IMR-90 (cell line): Measurements from ENCODE around the gene PHACTR2. TPM values are rescaled to one million over a fixed set of nuclear protein-coding genes. Genes with fewer than 3 reads are reported as not detected.
A peak's percentile ranks its signal among the peaks of the same experiment; 100 is the strongest.

ENCODE experiments used
- ATAC-seq: fragments of 200-7000 bp; cut with Tn5 transposase; 2 replicates; pipeline ENCODE4 v1.9.1; 2020; ENCODE audit warnings: low read depth, mild to moderate bottlenecking, moderate library complexity
- BruUV-seq: library from RNA; stranded (reverse); fragments of 400-500 nt; replicated peaks from 2 replicates; lab custom pipeline; 2021; lab: Mats Ljungman, UMichigan
- CTCF ChIA-PET: fragments of 300-600 bp; formaldehyde crosslinking; extraction: SDS; loops from one replicate; lab custom pipeline; 2021; ENCODE audit warnings: antibody characterized with exemption; lab: Yijun Ruan, JAX
- POLR2A ChIA-PET: fragments of 300-600 bp; sonication (Branson Sonifier 250); formaldehyde crosslinking; loops from one replicate; lab custom pipeline; 2022; ENCODE audit warnings: antibody characterized with exemption; ENCODE audit not compliant: unreplicated experiment; lab: Charles Lee
- DNase-seq: peaks from one replicate; pipeline ENCODE4 v3.0.0; 2013
- H2AFZ ChIP-seq: replicated peaks from 2 replicates; pipeline ENCODE3; 2013; ENCODE audit warnings: low read length, mild to moderate bottlenecking; ENCODE audit not compliant: poor library complexity
- H2AK5ac ChIP-seq: 2 replicates; pipeline ENCODE4 v1.6.1; 2013; ENCODE audit warnings: low read depth, low read length, inconsistent platforms
- H2AK9ac ChIP-seq: replicated peaks from 2 replicates; pipeline ENCODE3; 2013; ENCODE audit warnings: mild to moderate bottlenecking, low read depth, low read length, moderate library complexity; ENCODE audit not compliant: poor library complexity
- H2BK120ac ChIP-seq: 2 replicates; pipeline ENCODE4 v1.6.1; 2013; ENCODE audit warnings: low read depth, low read length, inconsistent platforms
- H2BK15ac ChIP-seq: 3 replicates; pipeline ENCODE4 v1.6.1; 2013; ENCODE audit warnings: low read depth, low read length, inconsistent platforms
- H2BK20ac ChIP-seq: 2 replicates; pipeline ENCODE4 v1.6.1; 2013; ENCODE audit warnings: low read depth, mild to moderate bottlenecking, inconsistent platforms, low read length, moderate library complexity
- H2BK5ac ChIP-seq: 2 replicates; pipeline ENCODE4 v1.6.1; 2013; ENCODE audit warnings: mild to moderate bottlenecking, low read depth, low read length, inconsistent platforms; ENCODE audit not compliant: poor library complexity, severe bottlenecking
- H3K14ac ChIP-seq: replicated peaks from 2 replicates; pipeline ENCODE4 v1.6.1; 2013; ENCODE audit warnings: low read depth, low read length, inconsistent platforms
- H3K18ac ChIP-seq: 2 replicates; pipeline ENCODE4 v1.6.1; 2013; ENCODE audit warnings: low read depth, low read length, control low read depth
- H3K23ac ChIP-seq: 2 replicates; pipeline ENCODE4 v1.6.1; 2013; ENCODE audit warnings: low read depth, low read length, inconsistent platforms
- H3K27ac ChIP-seq: 2 replicates; pipeline ENCODE4 v1.5.1; 2013; ENCODE audit warnings: mild to moderate bottlenecking, control low read depth, low read length; ENCODE audit not compliant: insufficient read depth
- H3K27me3 ChIP-seq: 2 replicates; pipeline ENCODE4 v1.6.1; 2013; ENCODE audit warnings: low read length; ENCODE audit not compliant: control insufficient read depth, insufficient read depth
- H3K36me3 ChIP-seq: 2 replicates; pipeline ENCODE4 v1.6.1; 2013; ENCODE audit warnings: low read length, mixed read lengths; ENCODE audit not compliant: control insufficient read depth, insufficient read depth
- H3K4ac ChIP-seq: 2 replicates; pipeline ENCODE4 v1.6.1; 2013; ENCODE audit warnings: low read depth, low read length, inconsistent platforms
- H3K4me1 ChIP-seq: 2 replicates; pipeline ENCODE4 v1.6.1; 2013; ENCODE audit warnings: low read length, mixed read lengths; ENCODE audit not compliant: control insufficient read depth, insufficient read depth
- H3K4me2 ChIP-seq: 2 replicates; pipeline ENCODE4 v1.6.1; 2013; ENCODE audit warnings: low read depth, mild to moderate bottlenecking, control low read depth, low read length, moderate library complexity
- H3K4me3 ChIP-seq: 2 replicates; pipeline ENCODE4 v1.5.1; 2013; ENCODE audit warnings: low read depth, mild to moderate bottlenecking, control low read depth, low read length, moderate library complexity; ENCODE audit not compliant: insufficient read depth
- H3K56ac ChIP-seq: 2 replicates; pipeline ENCODE4 v1.6.1; 2013; ENCODE audit warnings: low read length, inconsistent platforms; ENCODE audit not compliant: insufficient read depth; ENCODE audit errors: extremely low read depth
- H3K79me1 ChIP-seq, 2 experiments: 2 replicates each; pipeline ENCODE4 v1.6.1; 2013; ENCODE audit warnings: low read length in 2 of 2, inconsistent platforms in 1 of 2, low read depth in 1 of 2
- H3K9ac ChIP-seq: 2 replicates; pipeline ENCODE4 v1.6.1; 2013; ENCODE audit warnings: low read depth, low read length, control low read depth
- H3K9me1 ChIP-seq: 2 replicates; pipeline ENCODE4 v1.6.1; 2013; ENCODE audit warnings: low read length, inconsistent platforms; ENCODE audit not compliant: insufficient read depth
- H3K9me3 ChIP-seq: 2 replicates; pipeline ENCODE4 v1.6.1; 2013; ENCODE audit warnings: low read length; ENCODE audit not compliant: control insufficient read depth, insufficient read depth
- H4K20me1 ChIP-seq: 2 replicates; pipeline ENCODE4 v1.6.1; 2013; ENCODE audit warnings: low read length, inconsistent platforms; ENCODE audit not compliant: insufficient read depth
- H4K5ac ChIP-seq: 2 replicates; pipeline ENCODE4 v1.6.1; 2013; ENCODE audit warnings: mild to moderate bottlenecking, low read depth, low read length, control low read depth
- H4K8ac ChIP-seq, 2 experiments: 2 replicates each; pipeline ENCODE4 v1.6.1; 2013; ENCODE audit warnings: low read depth in 2 of 2, low read length in 2 of 2, control low read depth in 1 of 2, inconsistent platforms in 1 of 2
- H4K91ac ChIP-seq: 2 replicates; pipeline ENCODE4 v1.6.1; 2013; ENCODE audit warnings: low read depth, low read length, inconsistent platforms; ENCODE audit not compliant: insufficient read depth
- CEBPB ChIP-seq: IDR thresholded peaks from 2 replicates; pipeline ENCODE4 v1.6.1; 2012; ENCODE audit warnings: low read depth, low read length, improper control_type of control experiment
- MAFK ChIP-seq: IDR thresholded peaks from 2 replicates; pipeline ENCODE4 v1.6.1; 2012; ENCODE audit warnings: low read depth, low read length, improper control_type of control experiment
- MAZ ChIP-seq: IDR thresholded peaks from 2 replicates; pipeline ENCODE4 v1.6.1; 2012; ENCODE audit warnings: low read depth, mild to moderate bottlenecking, low read length, improper control_type of control experiment, moderate library complexity, borderline replicate concordance
- MXI1 ChIP-seq: IDR thresholded peaks from 2 replicates; pipeline ENCODE4 v1.6.1; 2012; ENCODE audit warnings: low read depth, mild to moderate bottlenecking, low read length, moderate library complexity, borderline replicate concordance
- NFE2L2 ChIP-seq: fragments of 150-350 bp; IDR thresholded peaks from 2 replicates; pipeline ENCODE4 v1.6.1; 2016; ENCODE audit warnings: low read depth, mild to moderate bottlenecking, low read length
- POLR2A ChIP-seq: IDR thresholded peaks from 2 replicates; pipeline ENCODE4 v1.6.1; 2012; ENCODE audit warnings: mild to moderate bottlenecking, low read depth, low read length
- RAD21 ChIP-seq: IDR thresholded peaks from 2 replicates; pipeline ENCODE4 v1.6.1; 2012; ENCODE audit warnings: low read length, improper control_type of control experiment
- RCOR1 ChIP-seq: IDR thresholded peaks from 2 replicates; pipeline ENCODE4 v1.6.1; 2012; ENCODE audit warnings: mild to moderate bottlenecking, low read length, improper control_type of control experiment; ENCODE audit not compliant: insufficient replicate concordance
- RFX5 ChIP-seq: IDR thresholded peaks from 2 replicates; pipeline ENCODE4 v1.8.0; 2012; ENCODE audit warnings: low read depth, mild to moderate bottlenecking, low read length, moderate library complexity
- SMC3 ChIP-seq: fragments of 150-350 bp; IDR thresholded peaks from 2 replicates; pipeline ENCODE4 v1.6.1; 2016; ENCODE audit warnings: low read depth, mild to moderate bottlenecking, antibody characterized with exemption, low read length, moderate library complexity
- WGBS, 2 experiments: methylation state at CpG; one replicate each; pipeline versions ENCODE4 v1.1.5 to v1.1.7; 2013; ENCODE audit warnings: missing lambda C conversion rate in 2 of 2; ENCODE audit not compliant: insufficient read length in 1 of 2; ENCODE audit errors: extremely low coverage in 2 of 2; 5-methylcytosine and 5-hydroxymethylcytosine counted together
- dilution Hi-C: fragments of 300-500 bp; cut with HindIII; formaldehyde crosslinking; loops from one replicate; pipeline ENCODE4 v1.14.3; 2018; ENCODE audit warnings: low sequenced_read_pairs; ENCODE audit not compliant: unreplicated experiment
- in situ Hi-C: fragments of 300-500 bp; cut with MboI; formaldehyde crosslinking; loops from 3 replicates; pipeline ENCODE4 v1.14.3; 2019; ENCODE audit warnings: low sequenced_read_pairs, inconsistent platforms, mixed read lengths
- intact Hi-C: fragments of 100-400 bp; cut with micrococcal nuclease; formaldehyde crosslinking; loops from 2 replicates; pipeline ENCODE4 v1.10.0; 2022
- polyA plus RNA-seq, 3 experiments: library from polyadenylated mRNA; depleted of rRNA; stranded (reverse); fragments of >200 nt; gene quantifications; 2 replicates each; pipeline ENCODE4 v1.2.3, GENCODE V29; 2012; ENCODE audit warnings: low replicate concordance in 1 of 3
- total RNA-seq: library from RNA; depleted of rRNA; stranded (reverse); fragments of >200 nt; gene quantifications from 2 replicates; pipeline ENCODE4 v1.2.3, GENCODE V29; 2012
- TF ChIP-seq, protein P1 (sequence below): conservative IDR thresholded peaks from 2 replicates; pipeline ENCODE4 v1.5.1; 2012; ENCODE audit warnings: mild to moderate bottlenecking, low read depth, low read length, improper control_type of control experiment
- TF ChIP-seq, protein P2 (sequence below): fragments of 150-350 bp; IDR thresholded peaks from 2 replicates; pipeline ENCODE4 v1.6.1; 2017; ENCODE audit warnings: mild to moderate bottlenecking, antibody characterized with exemption, low read length, low read depth
- TF ChIP-seq, protein P3 (sequence below): fragments of 150-350 bp; IDR thresholded peaks from 2 replicates; pipeline ENCODE4 v1.6.1; 2016; ENCODE audit warnings: low read depth, mild to moderate bottlenecking, low read length, moderate library complexity, borderline replicate concordance

Gene PHACTR2
- total and polyA plus RNA-seq, 2 of the 4 experiments (the other 2 are of a cell fraction): 14.5 to 74.2 TPM

DNA sequence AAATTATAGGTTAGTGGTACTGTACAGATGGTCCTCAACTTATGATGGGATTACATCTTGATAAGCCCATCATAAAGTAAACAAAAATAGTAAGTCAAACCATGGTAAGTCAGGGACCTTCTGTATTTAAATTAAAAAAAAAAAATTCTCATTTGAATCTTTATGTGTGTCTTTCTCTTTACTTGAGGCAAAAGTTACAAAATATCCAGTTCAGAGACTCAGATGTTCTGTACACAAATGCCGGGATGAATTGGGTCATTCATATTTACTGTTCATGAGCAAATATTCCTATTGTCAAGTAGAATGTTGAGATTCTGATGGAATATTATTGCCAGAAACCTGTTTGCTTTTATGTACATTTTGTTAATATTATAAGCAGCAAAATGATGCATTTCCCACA, 13.4 kb downstream of the PHACTR2 start:
- ATAC-seq (no peak), DNase-seq (no peak)
- no peak overlapping the region; the same call in 1 of the 2 replicates for H4K5ac ChIP-seq
- no peak overlapping the region for H4K8ac ChIP-seq
- H3K23ac ChIP-seq: no peak overlapping the region
- 0 out of 2 replicates have a peak overlapping the region, but pooled peaks have one; percentile 33 for H3K18ac ChIP-seq
- no peak overlapping the region for H2BK15ac ChIP-seq
- no peak overlapping the region for H2BK120ac ChIP-seq
- H3K79me1 ChIP-seq: peaks cover 21 to 81% of the 10 kb centered on the region in 2 experiments
- TF ChIP-seq NFE2L2 (no peak), MAFK (no peak), RCOR1 (no peak), SMC3 (no peak), MXI1 (no peak), RAD21 (no peak), MAZ (no peak), POLR2A (no peak), CEBPB (no peak), RFX5 (no peak)
- TF ChIP-seq, protein P1, sequence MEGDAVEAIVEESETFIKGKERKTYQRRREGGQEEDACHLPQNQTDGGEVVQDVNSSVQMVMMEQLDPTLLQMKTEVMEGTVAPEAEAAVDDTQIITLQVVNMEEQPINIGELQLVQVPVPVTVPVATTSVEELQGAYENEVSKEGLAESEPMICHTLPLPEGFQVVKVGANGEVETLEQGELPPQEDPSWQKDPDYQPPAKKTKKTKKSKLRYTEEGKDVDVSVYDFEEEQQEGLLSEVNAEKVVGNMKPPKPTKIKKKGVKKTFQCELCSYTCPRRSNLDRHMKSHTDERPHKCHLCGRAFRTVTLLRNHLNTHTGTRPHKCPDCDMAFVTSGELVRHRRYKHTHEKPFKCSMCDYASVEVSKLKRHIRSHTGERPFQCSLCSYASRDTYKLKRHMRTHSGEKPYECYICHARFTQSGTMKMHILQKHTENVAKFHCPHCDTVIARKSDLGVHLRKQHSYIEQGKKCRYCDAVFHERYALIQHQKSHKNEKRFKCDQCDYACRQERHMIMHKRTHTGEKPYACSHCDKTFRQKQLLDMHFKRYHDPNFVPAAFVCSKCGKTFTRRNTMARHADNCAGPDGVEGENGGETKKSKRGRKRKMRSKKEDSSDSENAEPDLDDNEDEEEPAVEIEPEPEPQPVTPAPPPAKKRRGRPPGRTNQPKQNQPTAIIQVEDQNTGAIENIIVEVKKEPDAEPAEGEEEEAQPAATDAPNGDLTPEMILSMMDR: no peak
- TF ChIP-seq, protein P2, sequence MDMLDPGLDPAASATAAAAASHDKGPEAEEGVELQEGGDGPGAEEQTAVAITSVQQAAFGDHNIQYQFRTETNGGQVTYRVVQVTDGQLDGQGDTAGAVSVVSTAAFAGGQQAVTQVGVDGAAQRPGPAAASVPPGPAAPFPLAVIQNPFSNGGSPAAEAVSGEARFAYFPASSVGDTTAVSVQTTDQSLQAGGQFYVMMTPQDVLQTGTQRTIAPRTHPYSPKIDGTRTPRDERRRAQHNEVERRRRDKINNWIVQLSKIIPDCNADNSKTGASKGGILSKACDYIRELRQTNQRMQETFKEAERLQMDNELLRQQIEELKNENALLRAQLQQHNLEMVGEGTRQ: no peak
- TF ChIP-seq, protein P3, sequence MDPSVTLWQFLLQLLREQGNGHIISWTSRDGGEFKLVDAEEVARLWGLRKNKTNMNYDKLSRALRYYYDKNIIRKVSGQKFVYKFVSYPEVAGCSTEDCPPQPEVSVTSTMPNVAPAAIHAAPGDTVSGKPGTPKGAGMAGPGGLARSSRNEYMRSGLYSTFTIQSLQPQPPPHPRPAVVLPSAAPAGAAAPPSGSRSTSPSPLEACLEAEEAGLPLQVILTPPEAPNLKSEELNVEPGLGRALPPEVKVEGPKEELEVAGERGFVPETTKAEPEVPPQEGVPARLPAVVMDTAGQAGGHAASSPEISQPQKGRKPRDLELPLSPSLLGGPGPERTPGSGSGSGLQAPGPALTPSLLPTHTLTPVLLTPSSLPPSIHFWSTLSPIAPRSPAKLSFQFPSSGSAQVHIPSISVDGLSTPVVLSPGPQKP: no peak
- peaks cover 22% of the 10 kb centered on the region for H3K4me1 ChIP-seq
- BruUV-seq: no TSS peak
- in situ Hi-C loops: no loop called here
- no peak overlapping the region for H2AFZ ChIP-seq
- no peak overlapping the region for H2BK20ac ChIP-seq
- dilution Hi-C loops: no loop called here
- H2AK5ac ChIP-seq: no peak overlapping the region
- intact Hi-C loops: no loop called here
- no peak overlapping the region for H4K91ac ChIP-seq
- POLR2A ChIA-PET: no interaction called here
- no CpG with 5 or more reads among the region's 1 CpG for WGBS, 2 experiments
- CTCF ChIA-PET: no interaction called here
- H4K20me1 ChIP-seq: peaks cover 15% of the 10 kb centered on the region
- H3K27ac ChIP-seq: no peak overlapping the region
- H3K4ac ChIP-seq: no peak overlapping the region
- no peak overlapping the region for H3K56ac ChIP-seq
- no peak overlapping the region for H3K4me3 ChIP-seq
- H3K9me1 ChIP-seq: peaks cover 8% of the 10 kb centered on the region
- no peaks in the 10 kb centered on the region for H3K9me3 ChIP-seq
- no peak overlapping the region for H3K4me2 ChIP-seq
- H2BK5ac ChIP-seq: no peak overlapping the region
- H3K36me3 ChIP-seq: peaks cover 3% of the 10 kb centered on the region; the same call in 1 of the 2 replicates
- H3K9ac ChIP-seq: no peak overlapping the region
- H3K14ac ChIP-seq: no peak overlapping the region
- no peak overlapping the region for H2AK9ac ChIP-seq
- no peaks in the 10 kb centered on the region for H3K27me3 ChIP-seq
